ENCODE data around the gene NCF4.

NCF4 gene

GRCh38 chr22:36899498-36899897 lies 38.7 kb downstream of the NCF4 start:
- no peak for DNase-seq

- no peak for DNase-seq
Measured at GRCh38 chr22:36900225-36900624, 39.4 kb downstream of the NCF4 start.

GRCh38 chr22:36900880-36901279 lies 40.1 kb downstream of the NCF4 start:
- DNase-seq = no peak

GRCh38 chr22:36901411-36902142 lies 40.8 kb downstream of the NCF4 start:
- no peak for DNase-seq

- no peak for DNase-seq
Measured at GRCh38 chr22:36902143-36902926, 41.5 kb downstream of the NCF4 start.

- no peak for DNase-seq
Measured at GRCh38 chr22:36904260-36904880, 43.6 kb downstream of the NCF4 start.

- no peak for DNase-seq
Measured at GRCh38 chr22:36907253-36908195, 46.7 kb downstream of the NCF4 start.

- no peak for DNase-seq
Measured at GRCh38 chr22:36910461-36910860, 49.7 kb downstream of the NCF4 start.

GRCh38 chr22:36911887-36912661 lies 51.3 kb downstream of the NCF4 start:
- DNase-seq = no peak

GRCh38 chr22:36912694-36913426 lies 52.1 kb downstream of the NCF4 start:
- no peak for DNase-seq

GRCh38 chr22:36913427-36914389 lies 52.9 kb downstream of the NCF4 start, which contains the start of gene CSF2RB:
CSF2RB (plus strand) TSS chr22:36913628; CDS start chr22:36922208, 8,580 bp downstream.
- no peak for DNase-seq

- DNase-seq = no peak
Measured at GRCh38 chr22:36914390-36914752, 53.6 kb downstream of the NCF4 start.

- DNase-seq = no peak
Measured at GRCh38 chr22:36916034-36916433, 55.2 kb downstream of the NCF4 start.

GRCh38 chr22:36918586-36919284 lies 57.9 kb downstream of the NCF4 start:
- no peak for DNase-seq

- no peak for DNase-seq
Measured at GRCh38 chr22:36921309-36922104, 60.7 kb downstream of the NCF4 start.

GRCh38 chr22:36922105-36922608 lies 61.4 kb downstream of the NCF4 start:
- DNase-seq = no peak

- DNase-seq = no peak
Measured at GRCh38 chr22:36922711-36923110, 61.9 kb downstream of the NCF4 start.

GRCh38 chr22:36923131-36923788 lies 62.5 kb downstream of the NCF4 start:
- no peak for DNase-seq
